Heart right ventricle (tissue), 16 donors: ENCODE data around the gene SDR9C7. TPM values are rescaled to one million over a fixed set of nuclear protein-coding genes. Genes with fewer than 3 reads are reported as not detected.
"Not testable (repeated sequence)": the region's sequence is repeated elsewhere in the genome, so short reads cannot be mapped to it uniquely, and the experiment has no call there.

ENCODE experiments used
- ATAC-seq, 8 donors: fragments of 200-7000 bp; cut with Tn5 transposase; one replicate each; pipeline ENCODE4 v1.9.1; 2020; ENCODE audit warnings: mild to moderate bottlenecking in 8 of 8, moderate library complexity in 8 of 8, moderate number of reproducible peaks in 1 of 8
- DNase-seq, 2 donors: peaks; one replicate each; pipeline ENCODE4 v3.0.0-alpha.2; 2020
- H3K27ac ChIP-seq, 10 donors: fragments of 200-600 bp; sonication (generic) in 2 of 10; one replicate each; pipeline versions ENCODE4 v1.5.0 to v1.8.0; 2020 to 2022; ENCODE audit warnings: mild to moderate bottlenecking in 3 of 10
- H3K27me3 ChIP-seq, 7 donors: fragments of 200-600 bp; one replicate each; pipeline ENCODE4 v1.8.0; 2021 to 2022; ENCODE audit warnings: mild to moderate bottlenecking in 2 of 7
- H3K36me3 ChIP-seq, 9 donors: fragments of 200-600 bp; sonication (generic) in 1 of 9; one replicate each; pipeline versions ENCODE4 v1.5.0 to v1.8.0; 2020 to 2022; ENCODE audit warnings: mild to moderate bottlenecking in 2 of 9
- H3K4me1 ChIP-seq, 9 donors: fragments of 200-600 bp; sonication (generic) in 1 of 9; one replicate each; pipeline versions ENCODE4 v1.5.0 to v1.8.0; 2020 to 2022; ENCODE audit warnings: mild to moderate bottlenecking in 4 of 9
- H3K4me3 ChIP-seq, 10 donors: fragments of 200-600 bp; sonication (generic) in 2 of 10; one replicate each; pipeline versions ENCODE4 v1.5.0 to v1.8.0; 2020 to 2022; ENCODE audit warnings: mild to moderate bottlenecking in 7 of 10, moderate library complexity in 2 of 10
- H3K9me3 ChIP-seq, 11 donors: fragments of 200-600 bp in 10 of 11; sonication (generic) in 2 of 11; one replicate each; pipeline versions ENCODE4 v1.5.0 to v1.8.0; 2013 to 2022; ENCODE audit warnings: mild to moderate bottlenecking in 2 of 11, control low read depth in 1 of 11, moderate library complexity in 1 of 11
- CTCF ChIP-seq, 9 donors: fragments of 200-600 bp; sonication (generic) in 2 of 9; IDR thresholded peaks; one replicate each; pipeline versions ENCODE4 v1.5.0 to v1.8.0; 2021 to 2022; ENCODE audit warnings: antibody characterized with exemption in 9 of 9, mild to moderate bottlenecking in 5 of 9, moderate library complexity in 1 of 9
- WGBS, 2 donors: extraction: QIAGEN DNeasy Blood & Tissue Kit; methylation state at CpG; one replicate each; pipeline ENCODE4 v1.1.7; 2013; ENCODE audit warnings: inconsistent platforms in 1 of 2; 5-methylcytosine and 5-hydroxymethylcytosine counted together
- intact Hi-C, 10 donors: fragments of 100-400 bp; cut with DNase I; formaldehyde crosslinking; loops; one replicate each; pipeline versions ENCODE4 v1.11.1 to v1.14.2; 2022
- polyA plus RNA-seq, 2 donors: library from polyadenylated mRNA; stranded (reverse); fragments of 200-250 nt; gene quantifications; one replicate each; pipeline ENCODE4 v1.2.3, GENCODE V29; 2013
- total RNA-seq, 10 donors: library from RNA; stranded (reverse); fragmentation: NEBNext Ultra II Directional in 3 of 10; extraction: Animal tissue kit (Norgen Biotek cat#: 25700) in 3 of 10; gene quantifications; one replicate each; pipeline versions ENCODE4 v1.2.1 to v1.2.4, GENCODE V29; 2021 to 2023
- donor health status: Arrhythmogenic right ventricular cardiomyopathy.
- donor health status: ischemic (EF 13 %, LVEDD 7.1; RV severe dilation, severe dysfunction).
- donor health status: healthy with polysubstance abuse.
- donor health status: DM: no; HTN: yes; CAD: no.
- donor health status: DM: no; HTN: no; CAD: no.
- donor health status: ischemic (EF 25% LVEDD 6.9; RV normal size, moderate dysfunction).
- donor health status: ischemic (EF 25% LVEDD 5.7; RV mildly dilated, moderate dysfunction).
- donor health status: healthy.
- donor health status: DM: yes; HTN: yes; CAD: no.
- donor health status: Ischemic cardiomyopathy.
- donor health status: ischemic (EF 35%, LVEDD 5.7; RV mildly dilated, moderate dysfunction).
- donor health status: nonischemic (EF 11% LVEDD 7.7; RV severe dilation, severe dysfunction).
- donor health status: DM: yes; HTN: yes; CAD: no.
- donor health status: PGD.
- donor health status: ischemic (EF 29% LVEDD 5.4; RV normal size, mild dysfunction).
- donor health status: nonischemic (EF 23%, LVEDD 6.1; RV moderate dilation, normal function).

The SDR9C7 gene
- total and polyA plus RNA-seq, 12 donors = 0.04 to 0.29 (median 0.21) TPM; not detected in 8

GRCh38 chr12:56898938-56899337, 35.3 kb downstream of the SDR9C7 start:
- no peaks in the 10 kb centered on the region for H3K4me1 ChIP-seq
- no peaks in the 10 kb centered on the region for H3K36me3 ChIP-seq
- no peaks in the 10 kb centered on the region for H3K27me3 ChIP-seq
- DNase-seq (no peak), ATAC-seq (no peak)
- H3K9me3 ChIP-seq = peaks cover 0 to 45% (median 27%) of the 10 kb centered on the region in 11 donors
- no peak for TF ChIP-seq CTCF (IDR thresholded peaks at IDR 0.05)
- intact Hi-C loops = no loop called here
- WGBS, 2 donors = 66 to 71% methylated on average over 1 of the region's 1 CpG
- no peak overlapping the region for H3K27ac ChIP-seq
- H3K4me3 ChIP-seq = no peak overlapping the region

GRCh38 chr12:56897844-56898361, 36.3 kb downstream of the SDR9C7 start:
- Histone ChIP-seq H3K27me3 (no peaks in the 10 kb centered on the region), H3K36me3 (no peaks in the 10 kb centered on the region), H3K4me3 (no peak overlapping the region), H3K27ac (no peak overlapping the region), H3K4me1 (no peaks in the 10 kb centered on the region), H3K9me3 (peaks cover 0 to 37% (median 27%) of the 10 kb centered on the region in 11 donors)
- no peak for TF ChIP-seq CTCF (IDR thresholded peaks at IDR 0.05)
- ATAC-seq (no peak), DNase-seq (no peak)
- intact Hi-C loops = no loop called here

DNA sequence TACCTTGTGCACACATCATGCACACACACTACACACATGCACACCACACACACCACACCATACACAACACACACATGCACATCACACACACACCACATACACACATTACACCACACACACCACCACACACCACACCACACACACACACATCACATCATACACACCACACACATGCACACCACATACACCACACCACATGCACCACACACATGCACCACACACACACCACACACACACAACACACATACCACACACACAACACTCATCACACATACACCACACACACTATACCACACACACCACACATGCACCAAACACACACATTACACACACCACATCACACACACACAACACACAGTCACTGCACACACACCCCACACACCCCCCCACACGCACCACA, 38.1 kb downstream of the SDR9C7 start:
- DNase-seq = no peak
- peaks cover 0 to 27% (median 16%) of the 10 kb centered on the region in 11 donors for H3K9me3 ChIP-seq
- WGBS, 2 donors = 67 to 71% methylated on average over 1 of the region's 1 CpG
- no peak overlapping the region for H3K4me3 ChIP-seq
- TF ChIP-seq CTCF (IDR thresholded peaks at IDR 0.05) = no peak
- H3K36me3 ChIP-seq = no peaks in the 10 kb centered on the region
- intact Hi-C loops = no loop called here
- no peak for ATAC-seq
- H3K27me3 ChIP-seq = no peaks in the 10 kb centered on the region
- H3K27ac ChIP-seq = no peak overlapping the region
- H3K4me1 ChIP-seq = no peaks in the 10 kb centered on the region

- WGBS, 2 donors = 55 to 63% methylated on average over 5 of the region's 5 CpGs
- intact Hi-C loops = no loop called here
- DNase-seq (no peak), ATAC-seq (no peak)
- Histone ChIP-seq H3K4me3 (no peak overlapping the region), H3K36me3 (no peaks in the 10 kb centered on the region), H3K9me3 (peaks cover 0 to 15% (median 4%) of the 10 kb centered on the region in 11 donors), H3K4me1 (no peaks in the 10 kb centered on the region), H3K27ac (no peak overlapping the region), H3K27me3 (no peaks in the 10 kb centered on the region)
- TF ChIP-seq CTCF (IDR thresholded peaks at IDR 0.05) = no peak
Observed at GRCh38 chr12:56894698-56895368, 39.4 kb downstream of the SDR9C7 start.

GRCh38 chr12:56891885-56892284, 42.3 kb downstream of the SDR9C7 start:
- intact Hi-C loops, H3K36me3 ChIP-seq, ATAC-seq, H3K27ac ChIP-seq, DNase-seq, H3K4me3 ChIP-seq, H3K4me1 ChIP-seq, H3K27me3 ChIP-seq: not testable (repeated sequence)
- peaks cover 0 to 13% (median 0%) of the 10 kb centered on the region in 11 donors for H3K9me3 ChIP-seq
- 70 to 73% methylated on average over 3 of the region's 3 CpGs for WGBS, 2 donors
